Measurements from ENCODE around the gene RXFP1.

The RXFP1 gene

GRCh38 chr4:158521484-158522088 lies at the start of gene RXFP1:
TSS of gene RXFP1 (plus strand) at chr4:158521882. CDS start at chr4:158521977, 95 bp downstream.
- no peak for DNase-seq

GRCh38 chr4:158481811-158482210 lies 39.9 kb upstream of the RXFP1 start:
- DNase-seq, result no peak

GRCh38 chr4:158484173-158484885 lies 37.4 kb upstream of the RXFP1 start:
- DNase-seq, result no peak

GRCh38 chr4:158490629-158491028 lies 31.1 kb upstream of the RXFP1 start:
- no peak for DNase-seq

GRCh38 chr4:158492391-158492790 lies 29.3 kb upstream of the RXFP1 start:
- DNase-seq, result no peak

- no peak for DNase-seq
Observed at GRCh38 chr4:158496030-158496741, 25.5 kb upstream of the RXFP1 start.

- DNase-seq, result no peak
Observed at GRCh38 chr4:158500054-158500453, 21.6 kb upstream of the RXFP1 start.

- no peak for DNase-seq
Observed at GRCh38 chr4:158513256-158513655, 8.4 kb upstream of the RXFP1 start.

- DNase-seq, result no peak
Observed at GRCh38 chr4:158519226-158519625, 2.5 kb upstream of the RXFP1 start.

GRCh38 chr4:158523990-158524535 lies 2.4 kb downstream of the RXFP1 start:
- DNase-seq, result no peak

- DNase-seq, result no peak
Observed at GRCh38 chr4:158527516-158527915, 5.8 kb downstream of the RXFP1 start.

GRCh38 chr4:158529505-158529904 lies 7.8 kb downstream of the RXFP1 start:
- DNase-seq, result no peak

GRCh38 chr4:158530381-158530780 lies 8.7 kb downstream of the RXFP1 start:
- no peak for DNase-seq

- DNase-seq, result no peak
Observed at GRCh38 chr4:158530898-158531297, 9.2 kb downstream of the RXFP1 start.

GRCh38 chr4:158532556-158533231 lies 11.0 kb downstream of the RXFP1 start:
- DNase-seq, result no peak

GRCh38 chr4:158534727-158535126 lies 13.0 kb downstream of the RXFP1 start:
- DNase-seq, result no peak

GRCh38 chr4:158535130-158535614 lies 13.5 kb downstream of the RXFP1 start:
- no peak for DNase-seq

GRCh38 chr4:158536833-158537232 lies 15.2 kb downstream of the RXFP1 start:
- DNase-seq, result no peak

- DNase-seq, result no peak
Observed at GRCh38 chr4:158538176-158538575, 16.5 kb downstream of the RXFP1 start.

- DNase-seq, result no peak
Observed at GRCh38 chr4:158538911-158539310, 17.2 kb downstream of the RXFP1 start.

- DNase-seq, result no peak
Observed at GRCh38 chr4:158540125-158540907, 18.6 kb downstream of the RXFP1 start.

GRCh38 chr4:158541506-158541905 lies 19.8 kb downstream of the RXFP1 start:
- DNase-seq, result no peak
